ENCODE results near the gene VPS13C.

- TF ChIP-seq POLR2AphosphoS5 (IDR thresholded peaks at IDR 0.05): no peak
- TF ChIP-seq CTCF (IDR thresholded peaks at IDR 0.05 in 8 of 11, conservative IDR thresholded peaks at IDR 0.05 in 3 of 11): no peak
These were observed 144.6 kb downstream of the VPS13C start for GRCh38 chr15:61915640-61916039.

Measured in spleen (tissue), 7 donors.